HL-60 (cell line): ENCODE data around the gene CEBPB.

Source experiments
- CTCF ChIP-seq: IDR thresholded peaks from one replicate; pipeline ENCODE4 v1.5.1; 2011; ENCODE audit warnings: low read length, control low read depth, inconsistent platforms; ENCODE audit not compliant: insufficient read depth
- GABPA ChIP-seq: IDR thresholded peaks from 2 replicates; pipeline ENCODE4 v1.6.1; 2012; ENCODE audit warnings: low read depth
- POLR2AphosphoS5 ChIP-seq: IDR thresholded peaks from 2 replicates; pipeline ENCODE4 v1.6.1; 2012; ENCODE audit warnings: low read depth
- REST ChIP-seq: IDR thresholded peaks from 2 replicates; pipeline ENCODE4 v1.6.1; 2012; ENCODE audit warnings: low read depth; ENCODE audit not compliant: insufficient replicate concordance
- SPI1 ChIP-seq: IDR thresholded peaks from 2 replicates; pipeline ENCODE4 v1.6.1; 2012; ENCODE audit warnings: low read depth, mild to moderate bottlenecking, borderline replicate concordance

DNA sequence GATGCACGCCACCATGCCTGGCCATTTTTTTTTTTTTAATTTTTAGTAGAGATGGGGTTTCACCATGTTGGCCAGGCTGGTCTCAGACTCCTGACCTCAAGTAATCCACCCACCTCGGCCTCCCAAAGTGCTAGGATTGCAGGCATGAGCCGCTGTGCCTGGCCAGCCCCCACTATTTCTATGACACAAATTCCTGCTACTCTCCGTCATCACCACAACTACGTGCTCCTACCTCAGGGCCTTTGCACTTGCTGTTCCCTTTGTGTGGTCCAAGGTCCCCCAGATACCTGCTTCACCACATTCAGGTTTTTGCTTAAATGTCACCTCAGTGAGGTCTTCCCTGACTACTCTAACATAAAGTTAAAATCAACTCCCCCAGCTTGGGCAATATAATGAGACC lies 5.2 kb upstream of the CEBPB start:
- TF ChIP-seq CTCF (no peak), REST (no peak), SPI1 (no peak), POLR2AphosphoS5 (no peak), GABPA (no peak)
